ENCODE measurements around the gene HOXC9. TPM values are rescaled to one million over a fixed set of nuclear protein-coding genes. Genes with fewer than 3 reads are reported as not detected.

Gene HOXC9
- total RNA-seq, 1 experiment from 2014 or later, result not detected

DNA sequence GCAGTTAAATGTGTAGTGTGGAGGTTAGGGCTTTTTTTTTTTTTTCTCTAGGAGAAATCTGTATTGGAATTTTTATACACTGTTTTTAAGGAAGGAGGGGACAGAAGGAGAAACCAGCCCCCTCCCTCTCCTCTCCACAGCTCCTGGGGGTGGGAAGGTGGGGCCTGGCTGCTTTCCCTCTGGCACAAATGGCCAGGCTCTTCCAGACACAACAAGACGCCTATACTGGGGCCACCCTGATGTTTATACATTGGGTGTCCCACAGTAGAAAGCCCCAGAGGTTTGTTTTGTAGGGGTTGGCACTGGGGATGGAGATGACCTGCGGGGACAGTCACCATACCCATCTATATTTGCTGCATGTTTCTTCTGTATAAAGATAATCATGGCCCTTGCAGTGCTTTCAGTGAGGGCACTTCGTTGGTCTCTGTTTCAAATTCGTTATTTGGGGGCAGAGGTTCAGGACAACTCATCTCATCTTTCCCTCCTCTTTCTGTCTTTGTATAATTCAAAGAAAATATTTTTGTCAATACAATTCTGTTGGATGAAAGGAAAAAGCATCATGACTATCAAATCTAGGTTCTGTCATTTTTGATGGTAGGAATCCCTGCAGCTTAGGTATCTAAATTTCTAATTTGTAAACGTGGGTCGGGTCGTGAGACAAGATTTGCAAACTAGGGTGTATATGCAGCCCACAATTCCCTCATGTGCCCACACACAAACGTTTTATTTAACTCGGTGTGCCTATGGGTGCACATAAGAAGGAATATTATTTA is 23.0 kb upstream of the HOXC9 start:
- no peaks in the 10 kb centered on the region for H3K4me1 ChIP-seq (ENCODE audit: insufficient read depth, low read length)
- WGBS (ENCODE audit: extremely low coverage, insufficient read length, low lambda C conversion rate), result no CpG with 5 or more reads among the region's 9 CpGs
- no peak overlapping the region for H3K18ac ChIP-seq (ENCODE audit: insufficient read length, low read depth, low read length)
- no peak overlapping the region for H3K14ac ChIP-seq (ENCODE audit: insufficient read depth, low read length)
- no peak overlapping the region for H3K9ac ChIP-seq (ENCODE audit: extremely low read depth, insufficient read length, low read length)
- H4K8ac ChIP-seq (replicated peaks; ENCODE audit: insufficient read length, low read depth, low read length), result no peak overlapping the region
- peaks cover 14 to 25% of the 10 kb centered on the region in 2 experiments for H3K4me1 Mint-ChIP-seq
- H4K20me1 ChIP-seq (ENCODE audit: control insufficient read depth, insufficient read depth, insufficient read length), result no peaks in the 10 kb centered on the region
- peaks cover 12 to 15% of the 10 kb centered on the region in 2 experiments; a peak in 4 of 5 replicates for H3K9me3 Mint-ChIP-seq
- H3K79me1 ChIP-seq (ENCODE audit: insufficient read depth, low read depth, low read length, poor library complexity, severe bottlenecking), result no peaks in the 10 kb centered on the region
- no peak overlapping the region for H3T11ph ChIP-seq (ENCODE audit: low read length)
- peaks cover 100% of the 10 kb centered on the region for H3K27me3 Mint-ChIP-seq (ENCODE audit: low read depth)
- no peak overlapping the region for H3K23ac ChIP-seq (ENCODE audit: insufficient read length, low read depth, low read length)
- H4K91ac ChIP-seq (ENCODE audit: insufficient read length, low read depth, low read length), result no peak overlapping the region
- H2AFZ ChIP-seq (ENCODE audit: low read length), result no peak overlapping the region
- no peak overlapping the region for H2BK15ac ChIP-seq (ENCODE audit: low read depth, low read length)
- TF ChIP-seq, protein P1, sequence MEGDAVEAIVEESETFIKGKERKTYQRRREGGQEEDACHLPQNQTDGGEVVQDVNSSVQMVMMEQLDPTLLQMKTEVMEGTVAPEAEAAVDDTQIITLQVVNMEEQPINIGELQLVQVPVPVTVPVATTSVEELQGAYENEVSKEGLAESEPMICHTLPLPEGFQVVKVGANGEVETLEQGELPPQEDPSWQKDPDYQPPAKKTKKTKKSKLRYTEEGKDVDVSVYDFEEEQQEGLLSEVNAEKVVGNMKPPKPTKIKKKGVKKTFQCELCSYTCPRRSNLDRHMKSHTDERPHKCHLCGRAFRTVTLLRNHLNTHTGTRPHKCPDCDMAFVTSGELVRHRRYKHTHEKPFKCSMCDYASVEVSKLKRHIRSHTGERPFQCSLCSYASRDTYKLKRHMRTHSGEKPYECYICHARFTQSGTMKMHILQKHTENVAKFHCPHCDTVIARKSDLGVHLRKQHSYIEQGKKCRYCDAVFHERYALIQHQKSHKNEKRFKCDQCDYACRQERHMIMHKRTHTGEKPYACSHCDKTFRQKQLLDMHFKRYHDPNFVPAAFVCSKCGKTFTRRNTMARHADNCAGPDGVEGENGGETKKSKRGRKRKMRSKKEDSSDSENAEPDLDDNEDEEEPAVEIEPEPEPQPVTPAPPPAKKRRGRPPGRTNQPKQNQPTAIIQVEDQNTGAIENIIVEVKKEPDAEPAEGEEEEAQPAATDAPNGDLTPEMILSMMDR (conservative IDR thresholded peaks at IDR 0.05), result no peak
- no peaks in the 10 kb centered on the region for H3K23me2 ChIP-seq (ENCODE audit: insufficient read length, low read depth, low read length, poor library complexity, severe bottlenecking)
- H2BK12ac ChIP-seq (ENCODE audit: insufficient read length, low read depth, low read length), result no peak overlapping the region
- no peaks in the 10 kb centered on the region for H3K9me3 ChIP-seq (ENCODE audit: control insufficient read depth, low read depth, low read length)
- H3K4me2 ChIP-seq (ENCODE audit: insufficient read depth, insufficient read length, low read length), result no peak overlapping the region
- H3K79me2 ChIP-seq (ENCODE audit: insufficient read depth, low read length), result no peaks in the 10 kb centered on the region
- no peak overlapping the region for H3K4me3 Mint-ChIP-seq
- H3K4ac ChIP-seq (ENCODE audit: low read depth, low read length), result no peak overlapping the region
- no peak overlapping the region for H2BK20ac ChIP-seq (ENCODE audit: low read depth, low read length, poor library complexity, severe bottlenecking)
- no peak overlapping the region for H2BK120ac ChIP-seq (ENCODE audit: low read depth, low read length, poor library complexity, severe bottlenecking)
- no peak overlapping the region for H3K27ac ChIP-seq (ENCODE audit: insufficient read length, low read depth, low read length)
- no peak for DNase-seq
- H3K36me3 Mint-ChIP-seq (ENCODE audit: insufficient read depth in 1 of 3, low read depth in 3 of 3), result peaks cover 0 to 8% (median 2%) of the 10 kb centered on the region in 3 experiments; a peak in 3 of 7 replicates
- no peak overlapping the region for H3K56ac ChIP-seq (ENCODE audit: insufficient read length, low read depth, low read length)
- no peak overlapping the region for H2BK5ac ChIP-seq (ENCODE audit: insufficient read length, low read length)
- H4K5ac ChIP-seq (ENCODE audit: insufficient read length, low read depth, low read length), result no peak overlapping the region
- H2AK5ac ChIP-seq (ENCODE audit: insufficient read length, low read length), result no peak overlapping the region
- H3K27ac Mint-ChIP-seq, result no peak overlapping the region
- peaks cover 97% of the 10 kb centered on the region for H3K27me3 ChIP-seq (ENCODE audit: insufficient read depth, low read length)
